Transverse colon (tissue), 4 donors: ENCODE data around the gene ARHGAP18. TPM values are rescaled to one million over a fixed set of nuclear protein-coding genes. Genes with fewer than 3 reads are reported as not detected.

Source experiments
- DNase-seq: peaks from one replicate; pipeline ENCODE4 v3.0.0-alpha.2; 2019
- H3K27ac ChIP-seq, 4 donors: fragments of 200-600 bp; sonication (generic); 2 replicates each; pipeline ENCODE4 v1.5.1; 2016 to 2018; ENCODE audit warnings: inconsistent platforms in 4 of 4
- H3K27me3 ChIP-seq: fragments of 200-600 bp; sonication (generic); 2 replicates; pipeline ENCODE4 v1.5.1; 2017; ENCODE audit warnings: inconsistent platforms
- H3K36me3 ChIP-seq, 4 donors: fragments of 200-600 bp; sonication (generic); 2 replicates each; pipeline ENCODE4 v1.5.1; 2017 to 2019; ENCODE audit warnings: inconsistent platforms in 4 of 4
- H3K4me1 ChIP-seq, 4 donors: fragments of 200-600 bp; sonication (generic); 2 replicates each; pipeline ENCODE4 v1.5.1; 2017 to 2020; ENCODE audit warnings: inconsistent platforms in 4 of 4
- H3K4me3 ChIP-seq, 4 donors: fragments of 200-600 bp; sonication (generic); 1 replicate in 1 of 4; 2 replicates in 3 of 4; pipeline versions ENCODE4 v1.5.1 to v1.6.1; 2017 to 2019; ENCODE audit warnings: inconsistent platforms in 4 of 4
- H3K9me3 ChIP-seq, 2 donors: fragments of 200-600 bp; sonication (generic); 2 replicates each; pipeline ENCODE4 v1.5.1; 2017 to 2019; ENCODE audit warnings: inconsistent platforms in 2 of 2
- EP300 ChIP-seq: sonication (generic); formaldehyde crosslinking; IDR thresholded peaks from one replicate; pipeline ENCODE4 v1.6.1; 2017; ENCODE audit warnings: antibody characterized with exemption, low read depth
- POLR2A ChIP-seq: fragments of 450-650 bp; IDR thresholded peaks from one replicate; pipeline ENCODE4 v1.6.1; 2016; ENCODE audit warnings: antibody characterized with exemption, mild to moderate bottlenecking, moderate library complexity
- POLR2AphosphoS5 ChIP-seq, 3 donors: sonication (generic); formaldehyde crosslinking; IDR thresholded peaks; one replicate each; pipeline ENCODE4 v1.6.1; 2016; ENCODE audit warnings: antibody characterized with exemption in 3 of 3
- WGBS, 2 donors: methylation state at CpG; one replicate each; pipeline ENCODE4 v1.1.5; 2018; ENCODE audit warnings: low coverage in 1 of 2; 5-methylcytosine and 5-hydroxymethylcytosine counted together
- in situ Hi-C, 4 donors: fragments of 200-750 bp; cut with MboI; loops; one replicate each; pipeline versions ENCODE4 v1.15.0 to v1.15.1; 2017; ENCODE audit warnings: low sequenced_read_pairs in 3 of 4, low pct_ligation_motif_present in 1 of 4, low pct_unique_long_range_greater_than_20kb in 1 of 4
- intact Hi-C: fragments of 100-400 bp; cut with DNase I; formaldehyde crosslinking; loops from one replicate; pipeline ENCODE4 v1.15.1; 2023; ENCODE audit warnings: low total_unique reads
- total RNA-seq, 4 donors: library from RNA; depleted of rRNA; stranded (reverse); fragments of >200 nt; gene quantifications; one replicate each; pipeline ENCODE4 v1.1.0, GENCODE V29; 2016
- TF ChIP-seq, protein P1 (sequence below), 5 experiments: fragments of 200-600 bp in 3 of 5; fragments of 450-650 bp in 2 of 5; sonication (generic) in 3 of 5; IDR thresholded peaks; 1 replicate in 2 of 5; 2 replicates in 3 of 5; pipeline ENCODE4 v1.5.1; 2016 to 2017; ENCODE audit warnings: antibody characterized with exemption in 5 of 5, inconsistent platforms in 3 of 5, mild to moderate bottlenecking in 2 of 5, moderate library complexity in 1 of 5

The ARHGAP18 gene
- total RNA-seq, 4 donors from 2014 or later, result 5.2 to 21.8 (median 13.0) TPM

GRCh38 chr6:129711271-129711631 is 1.3 kb upstream of the ARHGAP18 start:
- H3K4me3 ChIP-seq, result no peak overlapping the region
- no peak for DNase-seq
- TF ChIP-seq, protein P1, sequence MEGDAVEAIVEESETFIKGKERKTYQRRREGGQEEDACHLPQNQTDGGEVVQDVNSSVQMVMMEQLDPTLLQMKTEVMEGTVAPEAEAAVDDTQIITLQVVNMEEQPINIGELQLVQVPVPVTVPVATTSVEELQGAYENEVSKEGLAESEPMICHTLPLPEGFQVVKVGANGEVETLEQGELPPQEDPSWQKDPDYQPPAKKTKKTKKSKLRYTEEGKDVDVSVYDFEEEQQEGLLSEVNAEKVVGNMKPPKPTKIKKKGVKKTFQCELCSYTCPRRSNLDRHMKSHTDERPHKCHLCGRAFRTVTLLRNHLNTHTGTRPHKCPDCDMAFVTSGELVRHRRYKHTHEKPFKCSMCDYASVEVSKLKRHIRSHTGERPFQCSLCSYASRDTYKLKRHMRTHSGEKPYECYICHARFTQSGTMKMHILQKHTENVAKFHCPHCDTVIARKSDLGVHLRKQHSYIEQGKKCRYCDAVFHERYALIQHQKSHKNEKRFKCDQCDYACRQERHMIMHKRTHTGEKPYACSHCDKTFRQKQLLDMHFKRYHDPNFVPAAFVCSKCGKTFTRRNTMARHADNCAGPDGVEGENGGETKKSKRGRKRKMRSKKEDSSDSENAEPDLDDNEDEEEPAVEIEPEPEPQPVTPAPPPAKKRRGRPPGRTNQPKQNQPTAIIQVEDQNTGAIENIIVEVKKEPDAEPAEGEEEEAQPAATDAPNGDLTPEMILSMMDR (IDR thresholded peaks at IDR 0.05), result no peak
- TF ChIP-seq EP300 (no peak), POLR2AphosphoS5 (IDR thresholded peaks at IDR 0.05) (no peak), POLR2A (no peak)
- in situ Hi-C loops (no loop called here), intact Hi-C loops (no loop called here)
- H3K27me3 ChIP-seq, result no peaks in the 10 kb centered on the region
- no peak overlapping the region for H3K27ac ChIP-seq
- WGBS, 2 donors, result 91% methylated on average over 2 of the region's 2 CpGs; no CpG with 5 or more reads in 1 of the 2 donors
- no peaks in the 10 kb centered on the region for H3K9me3 ChIP-seq
- H3K4me1 ChIP-seq, result peaks cover 0 to 24% (median 18%) of the 10 kb centered on the region in 4 donors
- H3K36me3 ChIP-seq, result no peaks in the 10 kb centered on the region

GRCh38 chr6:129710450-129711270 is 683 bp upstream of the ARHGAP18 start:
- intact Hi-C loops (no loop called here), in situ Hi-C loops (no loop called here)
- H3K9me3 ChIP-seq, result no peaks in the 10 kb centered on the region
- H3K4me3 ChIP-seq, result peak overlapping the region; percentile 39 to 60 (median 48)
- DNase-seq, result no peak
- H3K4me1 ChIP-seq, result peaks cover 0 to 26% (median 18%) of the 10 kb centered on the region in 4 donors
- TF ChIP-seq, protein P1 (IDR thresholded peaks at IDR 0.05), result no peak
- TF ChIP-seq EP300, result no peak
- no peak for TF ChIP-seq POLR2AphosphoS5 (IDR thresholded peaks at IDR 0.05)
- no peak for TF ChIP-seq POLR2A
- no peaks in the 10 kb centered on the region for H3K27me3 ChIP-seq
- 20 to 50% methylated on average over 11 to 14 of the region's 14 CpGs for WGBS, 2 donors
- H3K36me3 ChIP-seq, result no peaks in the 10 kb centered on the region
- H3K27ac ChIP-seq, result peak overlapping the region; percentile 83 to 91 (median 88)

DNA sequence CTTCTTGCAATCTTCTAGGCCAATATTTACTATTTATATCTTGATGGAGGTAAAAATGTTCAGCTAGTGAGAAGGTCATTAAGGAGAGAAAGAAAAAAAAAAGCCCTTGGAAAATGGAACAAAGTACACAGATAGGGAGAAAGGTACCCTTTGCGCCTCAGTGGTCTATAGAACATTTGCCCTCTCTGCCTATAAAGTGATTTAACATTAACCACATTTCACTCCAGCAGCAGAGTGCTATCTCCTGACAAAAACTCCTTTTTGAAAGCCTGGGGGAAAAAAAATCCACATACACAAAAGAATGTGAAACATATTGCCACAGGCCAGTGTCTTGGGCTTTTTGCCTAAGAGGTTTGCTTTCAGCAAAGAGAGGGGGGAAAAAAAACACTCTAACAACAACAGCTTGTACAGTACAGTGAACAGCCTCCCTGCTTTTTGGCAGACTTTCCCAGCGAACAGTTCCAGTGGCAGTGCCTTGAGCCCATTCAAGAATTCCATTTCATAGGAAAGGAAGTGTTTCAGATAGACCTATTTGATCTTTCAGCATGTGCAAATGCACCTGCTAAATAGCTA is 695 bp downstream of the ARHGAP18 start:
- Histone ChIP-seq H3K4me1 (peaks cover 0 to 37% (median 18%) of the 10 kb centered on the region in 4 donors), H3K27me3 (no peaks in the 10 kb centered on the region), H3K9me3 (no peaks in the 10 kb centered on the region), H3K4me3 (peak overlapping the region; percentile 39 to 60 (median 48)), H3K27ac (peak overlapping the region; percentile 83 to 91 (median 88)), H3K36me3 (no peaks in the 10 kb centered on the region)
- in situ Hi-C loops, result no loop called here
- intact Hi-C loops, result no loop called here
- no peak for DNase-seq
- WGBS, 2 donors, result 21% methylated on average over 2 of the region's 2 CpGs
- TF ChIP-seq EP300 (no peak), POLR2AphosphoS5 (IDR thresholded peaks at IDR 0.05) (no peak), POLR2A (no peak)
- TF ChIP-seq, protein P1 (IDR thresholded peaks at IDR 0.05), result no peak

- H3K4me1 ChIP-seq, result peaks cover 0 to 37% (median 18%) of the 10 kb centered on the region in 4 donors
- intact Hi-C loops, result no loop called here
- in situ Hi-C loops, result no loop called here
- no peaks in the 10 kb centered on the region for H3K36me3 ChIP-seq
- no peaks in the 10 kb centered on the region for H3K27me3 ChIP-seq
- peak overlapping the region in 3 of 4 donors; percentile 39 to 60 (median 49) for H3K4me3 ChIP-seq
- WGBS, 2 donors, result 38 to 47% methylated on average over 3 to 4 of the region's 4 CpGs
- no peaks in the 10 kb centered on the region for H3K9me3 ChIP-seq
- DNase-seq, result no peak
- TF ChIP-seq POLR2AphosphoS5 (IDR thresholded peaks at IDR 0.05) (no peak), EP300 (no peak), POLR2A (no peak)
- TF ChIP-seq, protein P1 (IDR thresholded peaks at IDR 0.05), result no peak
- H3K27ac ChIP-seq, result peak overlapping the region; percentile 83 to 91 (median 88)
Measured at GRCh38 chr6:129708496-129709195, 1.3 kb downstream of the ARHGAP18 start.
